Left kidney (tissue), 2 donors: ENCODE results near the gene STPG3. TPM values are rescaled to one million over a fixed set of nuclear protein-coding genes. Genes with fewer than 3 reads are reported as not detected.
A peak's percentile ranks its signal among the peaks of the same experiment; 100 is the strongest.
"Not testable (repeated sequence)": the region's sequence is repeated elsewhere in the genome, so short reads cannot be mapped to it uniquely, and the experiment has no call there.

Source experiments
- DNase-seq: peaks from one replicate; pipeline ENCODE4 v3.0.0-alpha.2; 2013
- polyA plus RNA-seq: library from polyadenylated mRNA; unstranded; fragments of 120-200 nt; gene quantifications from one replicate; pipeline ENCODE4 v1.2.1, GENCODE V29; 2013; ENCODE audit not compliant: insufficient read length

The STPG3 gene
- polyA plus RNA-seq, 1 donor, result 1.5 TPM

DNA sequence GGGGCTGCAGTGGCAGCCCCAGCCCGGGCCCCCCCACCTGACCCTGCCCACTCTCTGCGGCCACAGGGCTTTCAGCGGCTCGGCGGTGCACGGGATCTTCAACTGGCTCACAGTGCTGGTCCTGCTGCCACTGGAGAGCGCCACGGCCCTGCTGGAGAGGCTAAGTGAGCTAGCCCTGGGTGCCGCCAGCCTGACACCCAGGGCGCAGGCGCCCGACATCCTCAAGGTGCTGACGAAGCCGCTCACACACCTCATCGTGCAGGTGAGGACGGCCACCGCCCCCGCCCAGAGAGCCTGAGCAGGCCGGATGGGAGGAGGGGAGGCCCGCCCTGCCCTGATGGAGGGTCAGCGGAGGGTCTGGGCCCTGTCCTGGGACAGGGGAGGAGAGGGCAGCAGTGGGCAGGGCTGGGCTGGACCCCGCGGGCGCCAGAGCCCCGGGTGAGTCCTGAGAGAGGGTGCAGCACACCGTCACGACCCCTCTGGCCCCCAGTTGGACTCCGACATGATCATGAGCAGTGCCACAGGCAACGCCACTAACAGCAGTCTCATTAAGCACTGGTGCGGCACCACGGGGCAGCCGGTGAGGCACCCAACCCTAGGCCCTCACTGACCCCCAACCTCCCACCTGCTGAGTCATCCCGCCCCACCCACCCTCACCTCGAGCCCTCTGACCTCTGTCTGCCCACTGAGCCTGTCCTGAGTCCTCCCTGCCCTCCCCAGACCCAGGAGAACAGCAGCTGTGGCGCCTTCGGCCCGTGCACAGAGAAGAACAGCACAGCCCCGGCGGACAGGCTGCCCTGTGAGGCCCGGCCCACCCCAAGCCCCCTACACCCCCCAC, 17.7 kb upstream of the STPG3 start:
- DNase-seq, result no peak

DNA sequence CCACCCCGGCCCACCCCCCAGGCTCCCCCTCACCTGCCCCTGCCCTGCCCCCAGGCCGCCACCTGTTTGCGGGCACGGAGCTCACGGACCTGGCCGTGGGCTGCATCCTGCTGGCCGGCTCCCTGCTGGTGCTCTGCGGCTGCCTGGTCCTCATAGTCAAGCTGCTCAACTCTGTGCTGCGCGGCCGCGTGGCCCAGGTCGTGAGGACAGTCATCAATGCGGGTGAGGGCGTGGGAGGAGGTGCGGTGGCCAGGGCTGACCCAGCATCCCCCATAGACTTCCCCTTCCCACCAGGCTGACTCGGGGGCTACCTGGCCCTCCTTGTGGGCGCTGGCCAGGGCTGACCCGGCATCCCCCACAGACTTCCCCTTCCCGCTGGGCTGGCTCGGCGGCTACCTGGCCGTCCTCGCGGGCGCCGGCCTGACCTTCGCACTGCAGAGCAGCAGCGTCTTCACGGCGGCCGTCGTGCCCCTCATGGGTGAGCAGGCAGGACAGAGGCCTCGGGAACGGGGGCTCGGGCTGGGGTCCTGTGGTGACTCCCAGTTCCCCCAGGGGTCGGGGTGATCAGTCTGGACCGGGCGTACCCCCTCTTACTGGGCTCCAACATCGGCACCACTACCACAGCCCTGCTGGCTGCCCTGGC, 16.9 kb upstream of the STPG3 start:
- no peak for DNase-seq

DNA sequence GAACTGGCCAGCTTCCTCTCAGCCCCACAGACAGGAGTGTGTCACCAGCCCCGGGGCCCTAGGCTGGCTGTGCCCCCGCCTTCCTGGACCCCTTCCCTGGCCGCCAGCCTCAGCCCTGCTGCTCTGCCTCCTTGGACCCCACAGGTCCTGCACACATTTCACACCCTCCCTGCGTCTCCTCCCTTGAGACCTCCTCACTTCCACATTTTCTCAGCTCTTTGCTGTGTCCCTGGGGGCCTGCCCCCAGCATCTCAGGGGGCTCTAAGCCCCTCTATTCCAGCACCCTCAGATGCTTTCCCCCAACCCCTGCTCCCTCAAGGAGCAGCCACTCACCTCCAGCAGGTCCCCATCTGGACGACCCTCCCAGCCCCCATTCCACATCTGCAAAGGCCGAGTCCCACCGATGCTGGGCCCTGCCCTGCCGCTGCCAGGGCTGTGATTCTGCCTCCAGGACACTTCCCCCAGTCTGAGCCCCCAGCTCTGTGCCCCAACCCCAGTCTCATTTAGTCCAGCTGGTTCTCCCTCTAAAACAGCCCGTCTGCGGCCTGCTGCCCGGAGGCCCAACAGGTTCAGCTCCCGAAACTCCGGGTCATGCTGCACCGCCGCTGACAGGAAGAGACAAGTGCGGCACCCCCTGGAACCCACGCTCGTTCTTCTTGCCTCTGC, 16.2 kb upstream of the STPG3 start:
- DNase-seq, result no peak

DNA sequence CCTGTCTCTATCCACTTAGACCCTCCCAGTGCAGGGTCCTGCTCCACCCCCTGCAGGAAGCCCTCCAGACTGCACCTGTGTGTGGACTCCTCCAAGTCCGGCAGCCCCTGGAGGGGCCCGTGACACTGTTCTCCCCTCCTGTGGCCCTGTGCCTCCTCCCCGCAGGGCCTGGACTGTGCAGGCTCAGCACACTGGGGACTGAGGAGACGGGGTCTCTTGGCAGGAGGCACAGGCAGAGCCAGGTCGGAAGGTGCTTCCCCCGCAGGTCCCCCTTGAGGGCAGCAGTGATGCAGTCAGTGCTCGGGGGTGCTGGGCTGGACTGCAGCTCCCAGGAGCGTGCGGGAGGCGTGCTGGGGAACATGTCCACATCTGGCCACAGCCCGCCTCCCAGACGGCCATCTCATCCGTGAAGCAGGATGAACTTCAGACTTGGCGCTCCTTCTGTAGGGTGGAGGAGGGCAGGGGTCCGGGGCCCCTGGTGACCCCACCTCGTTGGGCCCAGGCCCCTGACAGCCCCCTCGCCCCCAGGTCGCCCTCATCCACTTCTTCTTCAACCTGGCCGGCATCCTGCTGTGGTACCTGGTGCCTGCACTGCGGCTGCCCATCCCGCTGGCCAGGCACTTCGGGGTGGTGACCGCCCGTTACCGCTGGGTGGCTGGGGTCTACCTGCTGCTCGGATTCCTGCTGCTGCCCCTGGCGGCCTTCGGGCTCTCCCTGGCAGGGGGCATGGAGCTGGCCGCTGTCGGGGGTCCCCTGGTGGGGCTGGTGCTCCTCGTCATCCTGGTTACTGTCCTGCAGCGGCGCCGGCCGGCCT, 15.5 kb upstream of the STPG3 start:
- no peak for DNase-seq

DNA sequence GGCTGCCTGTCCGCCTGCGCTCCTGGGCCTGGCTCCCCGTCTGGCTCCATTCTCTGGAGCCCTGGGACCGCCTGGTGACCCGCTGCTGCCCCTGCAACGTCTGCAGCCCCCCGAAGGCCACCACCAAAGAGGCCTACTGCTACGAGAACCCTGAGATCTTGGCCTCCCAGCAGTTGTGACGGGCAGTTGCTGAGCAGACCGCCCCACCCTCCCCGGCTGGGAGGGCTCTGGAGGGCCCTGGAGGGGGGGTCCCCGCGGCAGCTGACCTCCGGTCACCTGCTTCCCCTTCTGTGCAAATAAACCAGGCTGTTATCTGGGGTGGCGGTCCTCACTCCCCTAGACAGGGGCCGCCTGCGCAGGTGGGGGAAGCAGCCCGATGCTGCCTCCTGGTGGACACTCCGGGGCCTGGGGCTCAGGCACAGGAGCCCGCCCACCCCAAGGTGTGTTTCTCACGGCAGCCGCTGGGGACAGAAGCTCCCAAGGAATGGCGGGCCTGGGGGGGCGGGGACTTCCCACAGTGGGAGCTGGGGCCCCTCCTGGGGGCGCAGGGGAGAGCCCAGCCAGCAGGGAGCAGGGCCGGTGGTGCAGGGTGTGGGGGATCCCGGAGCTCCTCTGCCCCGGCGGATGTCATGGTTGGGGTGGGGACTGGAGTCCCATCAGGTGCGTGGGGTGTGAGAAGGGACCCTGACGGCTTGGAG, 14.7 kb upstream of the STPG3 start:
- peak; percentile 84 for DNase-seq

DNA sequence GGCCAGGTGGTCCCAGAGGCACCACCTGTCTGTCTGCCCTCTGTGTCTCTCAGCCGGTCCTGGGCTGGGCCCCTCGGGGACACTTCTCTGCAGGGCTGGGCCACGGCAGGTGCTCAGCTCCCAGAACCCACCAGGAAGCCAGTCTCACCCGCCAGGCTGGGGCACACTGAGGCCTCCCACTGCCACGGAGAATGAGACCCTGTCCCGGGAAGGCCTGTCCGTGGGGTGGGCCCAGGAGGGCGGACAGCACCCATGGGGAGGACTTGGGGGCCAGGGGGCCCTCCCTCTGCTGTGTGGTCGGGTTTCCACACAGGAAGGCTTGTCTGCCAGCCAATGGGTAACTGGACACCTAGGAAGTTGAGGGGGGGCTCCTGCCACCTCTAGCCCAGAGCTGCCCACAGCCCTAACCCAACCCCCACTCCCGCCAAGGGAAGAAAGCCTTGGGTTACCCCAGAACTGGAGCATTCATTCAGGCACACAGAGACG, 14.1 kb upstream of the STPG3 start:
- no peak for DNase-seq

DNA sequence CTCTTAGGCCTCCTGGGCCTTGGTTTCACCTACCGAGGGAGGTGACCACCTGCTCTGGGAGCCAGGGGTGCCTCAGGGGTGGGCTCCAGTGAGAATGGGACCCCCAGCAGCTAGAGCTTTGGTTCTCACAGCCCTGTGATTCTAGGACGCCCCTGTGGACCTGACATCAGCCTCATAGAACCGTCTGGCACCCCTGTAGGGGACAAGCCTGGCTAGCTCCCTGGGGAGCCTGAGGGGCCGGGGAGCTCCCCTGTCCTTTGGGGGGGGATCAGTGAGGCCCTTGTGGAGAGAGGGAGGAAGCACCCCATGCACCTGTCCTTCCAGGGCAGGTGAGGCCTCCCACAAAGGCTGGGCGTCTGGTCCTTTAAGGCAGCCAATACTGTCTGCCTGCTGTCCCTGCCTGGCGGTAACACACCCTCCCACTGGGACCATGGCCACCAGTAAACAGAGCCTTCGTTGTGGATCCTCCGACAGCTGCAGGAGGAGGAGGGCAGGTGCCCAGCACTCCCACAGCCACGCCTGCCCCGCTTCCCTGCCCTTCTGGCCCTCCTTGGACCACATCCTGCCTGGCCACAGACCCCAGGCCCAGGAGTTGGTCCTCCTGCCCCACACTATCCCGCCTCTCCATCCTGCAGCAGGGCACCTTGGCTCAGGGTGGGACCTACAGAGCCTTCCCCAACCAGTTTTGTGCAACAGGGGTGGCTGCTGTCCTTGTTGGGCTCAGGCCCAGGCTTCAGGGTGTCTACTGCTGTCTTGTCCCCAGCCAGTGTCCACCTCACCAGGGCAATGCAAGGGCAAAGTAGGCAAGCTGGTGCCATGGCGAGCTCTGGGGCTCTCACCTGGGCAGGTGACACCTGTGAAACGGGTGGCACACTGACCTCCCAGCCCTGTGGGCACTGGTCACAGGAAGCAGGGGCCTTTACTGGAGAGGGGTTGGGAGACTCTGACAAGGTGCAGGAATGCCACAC, 13.0 kb upstream of the STPG3 start:
- DNase-seq, result no peak

DNA sequence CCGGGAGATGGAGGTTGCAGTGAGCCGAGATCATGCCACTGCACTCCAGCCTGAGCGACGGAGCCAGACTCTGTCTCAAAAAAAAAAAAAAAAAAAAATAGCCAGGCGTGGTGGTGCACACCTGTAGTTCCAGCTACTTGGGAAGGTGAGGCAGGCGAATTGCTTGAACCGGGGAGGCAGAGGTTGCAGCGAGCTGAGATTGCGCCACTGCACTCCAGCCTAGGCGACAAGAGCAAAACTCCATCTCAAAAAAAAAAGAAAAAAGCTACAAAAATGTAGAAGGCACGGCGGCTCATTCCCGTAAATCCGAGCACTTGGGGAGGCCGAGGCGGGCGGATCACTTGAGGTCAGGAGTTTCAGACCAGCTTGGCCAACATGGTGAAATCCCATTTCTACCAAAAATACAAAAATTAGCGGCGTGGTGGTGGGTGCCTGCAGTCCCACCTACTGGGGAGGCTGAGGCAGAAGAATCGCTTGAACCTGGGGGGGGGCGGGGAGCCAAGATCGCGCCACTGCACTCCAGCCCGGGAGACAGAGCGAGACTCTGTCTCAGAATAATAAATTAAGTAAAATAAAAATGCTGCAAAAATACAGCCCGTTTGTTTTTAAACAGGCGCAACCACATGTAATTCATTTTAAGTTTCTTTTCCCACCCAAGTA, 11.4 kb upstream of the STPG3 start:
- DNase-seq, result not testable (repeated sequence)

DNA sequence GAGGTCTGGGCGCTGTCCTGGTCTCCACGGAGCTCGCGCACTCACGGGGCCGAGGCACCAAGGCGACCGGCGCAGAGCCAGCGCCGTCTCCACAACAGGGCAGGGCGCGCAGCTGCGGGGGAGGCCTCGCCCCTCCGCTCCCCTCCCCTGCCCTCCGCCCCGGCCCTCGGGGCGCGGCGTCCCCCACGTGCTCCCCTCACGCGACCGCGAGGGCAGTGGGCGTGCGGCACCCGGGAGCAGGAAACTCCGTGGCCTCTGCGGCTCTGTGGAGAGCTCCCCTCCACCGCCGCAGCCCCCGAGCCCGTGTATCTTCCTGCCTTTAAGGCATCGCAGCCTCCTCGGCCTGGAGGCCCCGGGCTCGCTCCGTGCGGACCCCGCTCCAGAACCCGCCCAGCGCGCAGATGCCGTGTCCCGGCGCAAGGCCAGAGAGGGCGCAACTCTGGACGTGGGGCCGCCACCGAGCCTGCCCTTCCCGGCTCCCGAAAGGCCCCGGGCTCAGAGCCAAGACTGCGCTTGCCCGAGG, 10.7 kb upstream of the STPG3 start:
- DNase-seq, result peak; percentile 65

DNA sequence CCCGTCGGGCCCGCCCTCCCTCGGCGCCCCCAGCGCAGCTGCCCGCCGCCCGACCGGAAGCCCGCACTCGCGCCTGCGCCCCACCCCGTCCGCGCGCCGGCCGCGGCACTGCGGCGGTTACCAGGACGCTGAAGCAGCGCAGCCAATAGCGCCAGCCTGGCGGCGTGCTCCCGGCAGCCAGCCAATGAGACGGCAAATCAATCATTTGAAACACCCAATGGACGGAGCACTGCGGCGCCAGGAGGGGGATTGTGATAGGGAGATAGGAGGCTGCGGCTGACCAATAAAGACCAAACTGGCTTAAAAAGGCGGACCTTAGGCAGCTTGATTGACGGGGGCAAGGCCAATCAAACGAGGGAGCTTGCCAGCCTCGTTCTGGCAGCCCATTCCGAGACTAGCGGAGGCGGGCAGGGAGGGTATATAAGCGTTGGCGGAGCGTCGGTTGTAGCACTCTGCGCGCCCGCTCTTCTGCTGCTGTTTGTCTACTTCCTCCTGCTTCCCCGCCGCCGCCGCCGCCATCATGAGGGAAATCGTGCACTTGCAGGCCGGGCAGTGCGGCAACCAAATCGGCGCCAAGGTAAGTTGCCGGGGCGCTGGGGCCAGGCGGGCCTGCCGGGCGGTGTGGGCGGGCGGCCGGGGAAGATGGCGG, 10.1 kb upstream of the STPG3 start, which contains the start of gene TUBB4B:
Gene TUBB4B (plus strand): TSS at position 447 of the 649 bp plus-strand sequence. CDS start 74 bp downstream, at position 521.
- DNase-seq, result peak; percentile 100

DNA sequence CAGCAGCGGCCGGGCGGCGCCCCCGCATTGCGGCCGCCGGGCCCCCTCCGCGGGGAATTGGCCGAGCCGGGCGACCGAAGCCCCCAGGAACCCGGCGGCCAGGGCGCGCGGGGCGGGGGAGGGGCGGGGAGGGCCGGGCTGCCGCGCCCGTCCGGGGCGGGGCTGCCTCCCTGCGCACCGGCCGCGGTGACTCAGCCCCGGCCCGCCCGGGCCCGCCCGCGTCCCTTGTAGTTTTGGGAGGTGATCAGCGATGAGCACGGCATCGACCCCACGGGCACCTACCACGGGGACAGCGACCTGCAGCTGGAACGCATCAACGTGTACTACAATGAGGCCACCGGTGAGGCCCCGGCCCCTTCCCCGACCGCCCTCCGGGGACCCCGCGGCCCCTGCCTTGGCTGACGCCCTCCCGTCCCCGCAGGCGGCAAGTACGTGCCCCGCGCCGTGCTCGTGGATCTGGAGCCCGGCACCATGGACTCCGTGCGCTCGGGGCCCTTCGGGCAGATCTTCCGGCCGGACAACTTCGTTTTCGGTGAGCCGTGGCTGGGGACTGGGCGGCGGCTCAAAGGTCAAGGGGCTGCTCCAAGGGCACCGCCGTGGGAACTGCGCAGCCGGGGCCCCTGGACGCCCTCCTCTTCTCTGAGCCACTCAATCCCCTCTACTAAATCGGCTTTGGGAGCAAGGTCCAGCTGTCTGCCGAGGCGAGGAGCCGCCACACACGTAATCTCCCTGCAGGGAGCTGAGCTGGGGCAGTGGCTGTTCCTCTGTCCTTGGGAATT, 9.4 kb upstream of the STPG3 start:
- DNase-seq, result no peak

DNA sequence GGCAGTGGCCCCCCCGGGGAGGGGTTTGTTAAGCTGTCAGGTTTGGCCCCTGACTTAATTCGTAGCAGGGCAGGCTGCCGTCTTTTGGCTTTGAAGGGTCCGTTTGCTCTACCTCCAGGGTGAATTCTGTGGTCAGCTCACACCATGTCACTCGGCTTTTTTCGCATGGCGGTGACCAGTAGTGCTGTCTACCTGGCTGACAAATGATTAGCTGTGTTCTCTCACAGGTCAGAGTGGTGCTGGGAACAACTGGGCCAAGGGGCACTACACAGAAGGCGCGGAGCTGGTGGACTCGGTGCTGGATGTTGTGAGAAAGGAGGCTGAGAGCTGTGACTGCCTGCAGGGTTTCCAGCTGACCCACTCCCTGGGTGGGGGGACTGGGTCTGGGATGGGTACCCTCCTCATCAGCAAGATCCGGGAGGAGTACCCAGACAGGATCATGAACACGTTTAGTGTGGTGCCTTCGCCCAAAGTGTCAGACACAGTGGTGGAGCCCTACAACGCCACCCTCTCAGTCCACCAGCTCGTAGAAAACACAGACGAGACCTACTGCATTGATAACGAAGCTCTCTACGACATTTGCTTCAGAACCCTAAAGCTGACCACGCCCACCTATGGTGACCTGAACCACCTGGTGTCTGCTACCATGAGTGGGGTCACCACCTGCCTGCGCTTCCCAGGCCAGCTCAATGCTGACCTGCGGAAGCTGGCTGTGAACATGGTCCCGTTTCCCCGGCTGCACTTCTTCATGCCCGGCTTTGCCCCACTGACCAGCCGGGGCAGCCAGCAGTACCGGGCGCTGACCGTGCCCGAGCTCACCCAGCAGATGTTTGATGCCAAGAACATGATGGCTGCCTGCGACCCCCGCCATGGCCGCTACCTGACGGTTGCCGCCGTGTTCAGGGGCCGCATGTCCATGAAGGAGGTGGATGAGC, 8.6 kb upstream of the STPG3 start:
- no peak for DNase-seq

DNA sequence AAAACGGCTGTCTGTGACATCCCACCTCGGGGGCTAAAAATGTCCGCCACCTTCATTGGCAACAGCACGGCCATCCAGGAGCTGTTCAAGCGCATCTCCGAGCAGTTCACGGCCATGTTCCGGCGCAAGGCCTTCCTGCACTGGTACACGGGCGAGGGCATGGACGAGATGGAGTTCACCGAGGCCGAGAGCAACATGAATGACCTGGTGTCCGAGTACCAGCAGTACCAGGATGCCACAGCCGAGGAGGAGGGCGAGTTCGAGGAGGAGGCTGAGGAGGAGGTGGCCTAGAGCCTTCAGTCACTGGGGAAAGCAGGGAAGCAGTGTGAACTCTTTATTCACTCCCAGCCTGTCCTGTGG, 7.8 kb upstream of the STPG3 start:
- DNase-seq, result not testable (repeated sequence)

DNA sequence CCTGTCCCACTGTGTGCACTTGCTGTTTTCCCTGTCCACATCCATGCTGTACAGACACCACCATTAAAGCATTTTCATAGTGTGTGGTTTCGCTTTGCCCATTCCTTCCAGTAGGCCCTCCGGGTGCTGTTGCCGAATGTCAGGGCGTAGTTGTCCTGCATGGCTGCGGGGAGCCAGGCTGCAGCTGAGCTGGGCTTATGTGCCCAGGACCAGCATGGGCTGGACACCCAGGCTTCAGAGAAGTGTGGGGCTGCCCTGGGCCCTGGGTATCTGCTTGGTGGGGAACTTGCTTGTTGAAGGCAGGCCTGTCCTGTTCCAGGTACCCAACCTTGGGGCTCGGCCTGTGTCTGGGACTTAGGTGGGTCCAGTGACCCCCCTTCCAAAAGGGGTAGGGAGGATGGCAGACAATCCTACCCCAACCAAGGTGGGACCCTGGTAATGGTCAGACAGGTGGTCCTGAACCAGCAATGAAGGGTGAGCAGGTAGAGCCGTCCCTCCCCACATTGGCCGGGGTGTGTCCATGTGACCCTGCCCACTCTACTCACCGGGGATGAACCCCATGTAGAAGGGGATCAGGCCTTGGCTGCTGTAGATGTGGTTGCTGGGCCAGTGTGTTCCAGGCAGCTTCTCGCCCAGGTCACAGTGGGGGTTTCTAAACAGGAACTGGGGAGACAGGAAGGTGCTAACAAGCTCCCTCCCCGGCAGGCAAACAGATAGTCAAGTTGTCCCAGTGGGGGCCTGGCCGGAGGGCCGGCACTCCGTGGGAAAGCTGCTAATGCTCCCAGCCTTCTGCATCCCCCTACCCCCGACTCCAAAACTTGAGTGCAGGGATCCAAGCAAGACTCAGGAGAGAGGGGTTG, 7.2 kb upstream of the STPG3 start:
- DNase-seq, result no peak
